ENCODE measurements around the gene ANKRD13C. TPM values are rescaled to one million over a fixed set of nuclear protein-coding genes. Genes with fewer than 3 reads are reported as not detected.
A peak's percentile ranks its signal among the peaks of the same experiment; 100 is the strongest.

The ANKRD13C gene
- total RNA-seq, 6 experiments from 2014 or later = 6.4 to 8.9 (median 7.3) TPM

DNA sequence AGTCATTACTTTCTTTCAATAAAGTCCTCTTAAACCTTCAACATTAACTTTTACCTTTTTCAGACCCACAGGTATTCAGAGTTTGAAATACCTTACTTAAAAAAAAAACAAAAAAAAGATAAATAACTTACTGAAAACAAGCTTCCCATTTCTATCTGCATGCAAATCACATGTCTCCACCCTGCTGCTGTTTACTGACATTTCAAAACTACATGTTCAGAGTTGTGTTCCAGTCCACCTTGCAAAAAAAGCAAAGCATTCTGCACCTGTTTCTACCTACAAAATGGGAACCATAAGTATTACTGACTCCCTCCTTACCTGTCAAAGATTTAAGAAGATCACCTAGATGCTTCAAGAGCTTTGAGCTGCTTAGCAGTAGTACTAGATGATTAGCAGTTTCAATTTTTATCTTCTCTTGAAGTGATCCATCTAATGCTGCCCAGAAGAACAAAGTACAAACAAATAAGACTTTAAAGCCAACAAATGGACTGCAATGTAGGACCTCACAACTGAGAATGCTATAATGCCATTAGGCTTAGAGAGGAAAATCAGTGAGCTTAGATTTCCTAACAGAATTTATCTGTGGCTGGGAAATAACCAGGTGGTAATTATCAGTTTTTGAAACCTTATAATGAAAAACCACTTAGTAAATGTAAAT lies 61.2 kb downstream of the ANKRD13C start:
- no peak for TF ChIP-seq POLR2A (IDR thresholded peaks at IDR 0.05)
- TF ChIP-seq, protein P1, sequence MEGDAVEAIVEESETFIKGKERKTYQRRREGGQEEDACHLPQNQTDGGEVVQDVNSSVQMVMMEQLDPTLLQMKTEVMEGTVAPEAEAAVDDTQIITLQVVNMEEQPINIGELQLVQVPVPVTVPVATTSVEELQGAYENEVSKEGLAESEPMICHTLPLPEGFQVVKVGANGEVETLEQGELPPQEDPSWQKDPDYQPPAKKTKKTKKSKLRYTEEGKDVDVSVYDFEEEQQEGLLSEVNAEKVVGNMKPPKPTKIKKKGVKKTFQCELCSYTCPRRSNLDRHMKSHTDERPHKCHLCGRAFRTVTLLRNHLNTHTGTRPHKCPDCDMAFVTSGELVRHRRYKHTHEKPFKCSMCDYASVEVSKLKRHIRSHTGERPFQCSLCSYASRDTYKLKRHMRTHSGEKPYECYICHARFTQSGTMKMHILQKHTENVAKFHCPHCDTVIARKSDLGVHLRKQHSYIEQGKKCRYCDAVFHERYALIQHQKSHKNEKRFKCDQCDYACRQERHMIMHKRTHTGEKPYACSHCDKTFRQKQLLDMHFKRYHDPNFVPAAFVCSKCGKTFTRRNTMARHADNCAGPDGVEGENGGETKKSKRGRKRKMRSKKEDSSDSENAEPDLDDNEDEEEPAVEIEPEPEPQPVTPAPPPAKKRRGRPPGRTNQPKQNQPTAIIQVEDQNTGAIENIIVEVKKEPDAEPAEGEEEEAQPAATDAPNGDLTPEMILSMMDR (IDR thresholded peaks at IDR 0.05) = no peak
- ATAC-seq (peak; percentile 88 to 95 (median 93)), DNase-seq (no peak)
- H3K36me3 ChIP-seq = peaks cover 0 to 17% (median 1%) of the 10 kb centered on the region in 4 donors
- H3K4me1 ChIP-seq = peaks cover 0 to 14% (median 5%) of the 10 kb centered on the region in 4 donors
- no peaks in the 10 kb centered on the region for H3K27me3 ChIP-seq
- no peaks in the 10 kb centered on the region for H3K9me3 ChIP-seq
- H3K4me3 ChIP-seq = no peak overlapping the region
- intact Hi-C loops (cut with DNase I) = no loop called here
- H3K27ac ChIP-seq = peak overlapping the region in 2 of 3 donors; percentile 49 to 55

- H3K4me3 ChIP-seq = no peak overlapping the region
- peaks cover 0 to 17% (median 1%) of the 10 kb centered on the region in 4 donors for H3K36me3 ChIP-seq
- intact Hi-C loops (cut with DNase I) = no loop called here
- H3K27me3 ChIP-seq = no peaks in the 10 kb centered on the region
- DNase-seq (no peak), ATAC-seq (no peak)
- 100% methylated on average over 1 of the region's 1 CpG for WGBS (ENCODE audit: insufficient coverage, low coverage, low lambda C conversion rate, missing lambda C conversion rate)
- H3K9me3 ChIP-seq = no peaks in the 10 kb centered on the region
- peaks cover 0 to 14% (median 5%) of the 10 kb centered on the region in 4 donors for H3K4me1 ChIP-seq
- H3K27ac ChIP-seq = no peak overlapping the region
- TF ChIP-seq POLR2A (IDR thresholded peaks at IDR 0.05) = no peak
- TF ChIP-seq, protein P1 (IDR thresholded peaks at IDR 0.05) = no peak
Observed at GRCh38 chr1:70290218-70290617, 64.3 kb downstream of the ANKRD13C start.

DNA sequence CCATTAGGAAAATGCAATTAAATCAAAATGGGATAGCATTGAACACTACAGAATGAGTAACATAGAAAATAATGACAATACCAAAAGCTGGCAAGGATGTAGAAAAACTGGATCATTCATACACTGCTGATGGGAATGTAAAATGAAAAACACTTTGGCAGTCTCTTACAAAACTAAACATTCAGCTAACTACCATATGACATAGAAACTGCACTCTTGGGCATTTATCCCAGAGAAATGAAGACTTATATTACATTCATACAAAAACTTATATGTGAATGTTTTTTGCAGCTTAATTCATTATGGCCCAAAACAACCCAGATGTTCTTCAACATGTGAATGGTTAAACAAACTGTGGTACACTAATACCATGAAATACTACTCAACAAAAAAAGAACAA lies 66.4 kb downstream of the ANKRD13C start:
- ATAC-seq (no peak), DNase-seq (no peak)
- no peak overlapping the region for H3K27ac ChIP-seq
- H3K4me1 ChIP-seq = peaks cover 0 to 6% (median 0%) of the 10 kb centered on the region in 4 donors
- H3K27me3 ChIP-seq = no peaks in the 10 kb centered on the region
- H3K4me3 ChIP-seq = no peak overlapping the region
- peaks cover 0 to 17% (median under 1%) of the 10 kb centered on the region in 4 donors for H3K36me3 ChIP-seq
- intact Hi-C loops (cut with DNase I) = no loop called here
- TF ChIP-seq, protein P1 (IDR thresholded peaks at IDR 0.05) = no peak
- no peak for TF ChIP-seq POLR2A (IDR thresholded peaks at IDR 0.05)
- no peaks in the 10 kb centered on the region for H3K9me3 ChIP-seq

- intact Hi-C loops (cut with DNase I) = no loop called here
- H3K27ac ChIP-seq = no peak overlapping the region
- ATAC-seq (no peak), DNase-seq (no peak)
- H3K9me3 ChIP-seq = no peaks in the 10 kb centered on the region
- no peaks in the 10 kb centered on the region for H3K27me3 ChIP-seq
- peaks cover 0 to 8% (median 0%) of the 10 kb centered on the region in 4 donors for H3K36me3 ChIP-seq
- no peak for TF ChIP-seq POLR2A (IDR thresholded peaks at IDR 0.05)
- TF ChIP-seq, protein P1 (IDR thresholded peaks at IDR 0.05) = no peak
- H3K4me3 ChIP-seq = no peak overlapping the region
- no peaks in the 10 kb centered on the region for H3K4me1 ChIP-seq
- 98% methylated on average over 3 of the region's 5 CpGs for WGBS (ENCODE audit: insufficient coverage, low coverage, low lambda C conversion rate, missing lambda C conversion rate)
Observed at GRCh38 chr1:70286453-70286852, 68.1 kb downstream of the ANKRD13C start.

All from right lobe of liver (tissue), 6 donors.